ENCODE results near the gene OVCA2. TPM values are rescaled to one million over a fixed set of nuclear protein-coding genes. Genes with fewer than 3 reads are reported as not detected.

The OVCA2 gene
- total RNA-seq, 1 experiment from 2014 or later: 33.5 TPM

GRCh38 chr17:2076087-2076984, 34.5 kb downstream of the OVCA2 start:
- no TSS peak for BruUV-seq (replicated peaks)
- ChIA-PET POLR2A (interaction anchor here (0.6 to 0.9 kb wide), 2 partner anchors 17 to 676 kb away, joined by 3 read pairs; partner anchors contain the start of gene YWHAE), CTCF (interaction anchor here (0.6 to 1.1 kb wide), 3 partner anchors 8 to 168 kb away, joined by 3 to 5 read pairs (median 4); no protein-coding TSS in a partner anchor)
- Mint-ChIP-seq H3K4me3 (ENCODE audit: unreplicated experiment) (no peak overlapping the region), H3K9me3 (ENCODE audit: unreplicated experiment) (no peaks in the 10 kb centered on the region), H3K36me3 (ENCODE audit: insufficient read depth, unreplicated experiment) (peaks cover 41% of the 10 kb centered on the region), H3K4me1 (ENCODE audit: insufficient read depth, unreplicated experiment) (peaks cover 14% of the 10 kb centered on the region), H3K27ac (ENCODE audit: low read depth, unreplicated experiment) (peak overlapping the region; percentile 63), H3K27me3 (ENCODE audit: insufficient read depth, unreplicated experiment) (no peaks in the 10 kb centered on the region)
- TF ChIP-seq, protein P1, sequence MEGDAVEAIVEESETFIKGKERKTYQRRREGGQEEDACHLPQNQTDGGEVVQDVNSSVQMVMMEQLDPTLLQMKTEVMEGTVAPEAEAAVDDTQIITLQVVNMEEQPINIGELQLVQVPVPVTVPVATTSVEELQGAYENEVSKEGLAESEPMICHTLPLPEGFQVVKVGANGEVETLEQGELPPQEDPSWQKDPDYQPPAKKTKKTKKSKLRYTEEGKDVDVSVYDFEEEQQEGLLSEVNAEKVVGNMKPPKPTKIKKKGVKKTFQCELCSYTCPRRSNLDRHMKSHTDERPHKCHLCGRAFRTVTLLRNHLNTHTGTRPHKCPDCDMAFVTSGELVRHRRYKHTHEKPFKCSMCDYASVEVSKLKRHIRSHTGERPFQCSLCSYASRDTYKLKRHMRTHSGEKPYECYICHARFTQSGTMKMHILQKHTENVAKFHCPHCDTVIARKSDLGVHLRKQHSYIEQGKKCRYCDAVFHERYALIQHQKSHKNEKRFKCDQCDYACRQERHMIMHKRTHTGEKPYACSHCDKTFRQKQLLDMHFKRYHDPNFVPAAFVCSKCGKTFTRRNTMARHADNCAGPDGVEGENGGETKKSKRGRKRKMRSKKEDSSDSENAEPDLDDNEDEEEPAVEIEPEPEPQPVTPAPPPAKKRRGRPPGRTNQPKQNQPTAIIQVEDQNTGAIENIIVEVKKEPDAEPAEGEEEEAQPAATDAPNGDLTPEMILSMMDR (IDR thresholded peaks at IDR 0.05; ENCODE audit: unreplicated experiment): no peak
- DNase-seq (ENCODE audit: unreplicated experiment): no peak
- intact Hi-C loops (cut with micrococcal nuclease): no loop called here

GRCh38 chr17:2077040-2077439, 35.2 kb downstream of the OVCA2 start:
- H3K4me1 Mint-ChIP-seq (ENCODE audit: insufficient read depth, unreplicated experiment): peaks cover 19% of the 10 kb centered on the region

GRCh38 chr17:2081564-2081963, 39.7 kb downstream of the OVCA2 start:
- POLR2A ChIA-PET: no interaction called here
- Mint-ChIP-seq H3K27me3 (ENCODE audit: insufficient read depth, unreplicated experiment) (no peaks in the 10 kb centered on the region), H3K4me3 (ENCODE audit: unreplicated experiment) (no peak overlapping the region), H3K36me3 (ENCODE audit: insufficient read depth, unreplicated experiment) (peaks cover 36% of the 10 kb centered on the region), H3K27ac (ENCODE audit: low read depth, unreplicated experiment) (no peak overlapping the region), H3K9me3 (ENCODE audit: unreplicated experiment) (no peaks in the 10 kb centered on the region), H3K4me1 (ENCODE audit: insufficient read depth, unreplicated experiment) (peaks cover 21% of the 10 kb centered on the region)
- TF ChIP-seq, protein P1 (IDR thresholded peaks at IDR 0.05; ENCODE audit: unreplicated experiment): no peak
- intact Hi-C loops (cut with micrococcal nuclease): no loop called here
- DNase-seq (ENCODE audit: unreplicated experiment): peak; percentile 26
- CTCF ChIA-PET: interaction anchor here (1.2 to 2.0 kb wide), 3 partner anchors 9 to 27 kb away, joined by 3 to 7 read pairs (median 6); partner anchors contain the start of gene HIC1
- BruUV-seq (replicated peaks): no TSS peak

More at GRCh38 chr17:2077040-2077439, 35.2 kb downstream of the OVCA2 start:
- no peaks in the 10 kb centered on the region for H3K27me3 Mint-ChIP-seq (ENCODE audit: insufficient read depth, unreplicated experiment)
- TF ChIP-seq, protein P1 (IDR thresholded peaks at IDR 0.05; ENCODE audit: unreplicated experiment): no peak
- ChIA-PET POLR2A (no interaction called here), CTCF (interaction anchor here (0.9 kb wide), 1 partner anchor 168 kb away, joined by 4 read pairs; no protein-coding TSS in a partner anchor)
- no TSS peak for BruUV-seq (replicated peaks)
- H3K36me3 Mint-ChIP-seq (ENCODE audit: insufficient read depth, unreplicated experiment): peaks cover 39% of the 10 kb centered on the region
- peak overlapping the region; percentile 43 for H3K27ac Mint-ChIP-seq (ENCODE audit: low read depth, unreplicated experiment)
- no peaks in the 10 kb centered on the region for H3K9me3 Mint-ChIP-seq (ENCODE audit: unreplicated experiment)
- DNase-seq (ENCODE audit: unreplicated experiment): no peak
- intact Hi-C loops (cut with micrococcal nuclease): no loop called here
- no peak overlapping the region for H3K4me3 Mint-ChIP-seq (ENCODE audit: unreplicated experiment)
